HG02642 (cell line): ENCODE results near the gene AKAP6.

Source experiments
- ATAC-seq: cut with Tn5 transposase; IDR thresholded peaks from one replicate; pipeline ENCODE4 v1.9.1; 2021; ENCODE audit warnings: mild to moderate bottlenecking; ENCODE audit not compliant: unreplicated experiment, poor library complexity

AKAP6 gene

DNA sequence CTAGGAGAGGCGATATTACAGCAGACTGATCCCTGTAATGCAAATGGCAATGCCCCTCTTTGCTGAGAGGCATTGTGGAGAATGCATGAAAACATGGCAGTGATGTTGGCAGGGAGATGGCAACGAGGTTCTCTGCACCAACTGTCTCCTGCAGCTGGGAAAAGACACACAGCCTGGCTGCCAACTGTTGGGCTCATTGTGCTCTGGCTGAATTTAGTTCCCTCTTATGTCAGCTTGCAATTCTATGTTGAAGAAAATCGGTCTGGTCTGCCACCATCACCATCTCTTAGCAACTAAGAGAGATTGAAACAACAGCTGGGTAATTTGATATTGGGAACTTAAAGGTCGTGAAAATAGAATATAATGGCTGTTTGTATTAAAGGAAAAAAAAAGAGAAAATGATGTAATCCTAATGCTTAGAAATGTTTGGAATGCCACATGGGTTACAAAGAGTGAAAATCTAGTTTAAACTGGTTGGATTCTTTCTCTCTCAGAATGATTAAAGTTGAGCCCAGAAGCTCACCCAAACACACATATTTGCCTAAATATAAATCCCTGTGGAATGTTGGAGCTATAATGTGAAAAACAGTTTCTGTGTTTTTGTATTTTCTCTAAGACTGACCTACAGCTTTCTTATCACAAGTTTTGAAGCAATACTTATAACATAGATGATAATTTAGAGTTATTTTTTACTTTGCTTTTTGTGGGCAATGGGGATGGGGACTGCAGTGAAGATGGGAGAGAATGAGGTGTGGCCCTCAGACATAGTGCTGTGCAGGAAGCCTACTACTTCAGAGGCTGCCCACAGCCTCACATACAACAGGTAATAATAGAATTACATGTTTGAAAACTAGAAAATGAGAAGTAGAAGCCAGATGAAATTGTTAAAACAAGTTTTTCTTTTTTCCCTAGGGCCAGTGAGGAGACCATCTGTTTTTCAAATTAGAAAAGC, 143.7 kb downstream of the AKAP6 start:
- ATAC-seq = no peak

DNA sequence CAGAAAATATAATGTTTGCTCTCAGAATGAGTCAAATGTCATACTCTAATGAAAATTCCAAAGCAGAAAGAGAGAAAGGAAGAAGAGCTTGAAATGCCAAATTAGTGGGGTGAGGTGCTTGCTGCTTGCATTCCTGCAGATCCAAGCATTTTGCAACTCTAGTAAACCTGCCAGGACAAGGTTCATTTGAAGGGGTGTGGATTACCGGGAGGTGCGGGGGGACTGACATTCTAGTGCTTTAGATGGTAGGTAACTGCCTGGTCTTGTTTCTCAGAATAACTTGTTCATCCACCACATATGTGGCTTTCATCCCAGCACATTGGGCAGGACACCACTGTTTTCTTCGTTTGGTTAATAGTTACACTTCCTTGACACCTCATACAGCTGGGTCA, 144.4 kb downstream of the AKAP6 start:
- no peak for ATAC-seq

DNA sequence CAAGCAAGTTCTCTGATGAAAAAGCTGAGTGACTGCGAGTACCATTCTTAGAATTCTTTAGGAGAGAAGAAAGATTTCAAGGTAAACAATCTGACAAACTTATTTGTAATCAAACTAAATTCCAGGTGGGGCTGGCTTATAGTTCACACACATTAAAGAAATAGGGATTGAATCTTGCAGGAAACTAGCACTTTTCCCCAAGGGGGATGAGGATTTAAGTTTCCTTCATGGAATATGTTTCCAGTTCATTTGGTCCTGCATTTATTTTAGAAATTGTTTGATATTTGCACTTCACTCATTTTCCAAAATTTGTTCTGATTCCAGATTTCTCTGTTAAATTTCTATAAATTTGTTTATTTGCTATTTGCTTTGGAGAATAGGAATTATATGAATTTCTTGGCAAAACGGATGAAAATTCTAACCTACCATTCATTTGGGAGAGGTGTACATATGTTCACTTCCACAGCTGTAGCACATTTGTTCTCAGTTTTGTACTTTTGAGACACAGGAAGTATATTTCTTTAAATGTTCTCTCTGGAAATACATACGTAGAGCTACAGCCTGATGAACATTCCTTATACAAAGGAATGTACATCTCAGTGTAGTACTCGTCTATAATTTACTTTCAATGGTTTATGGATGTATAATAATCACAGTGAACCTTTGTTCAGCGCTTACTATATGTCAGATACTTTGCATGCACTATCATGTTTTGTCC, 145.5 kb downstream of the AKAP6 start:
- no peak for ATAC-seq

DNA sequence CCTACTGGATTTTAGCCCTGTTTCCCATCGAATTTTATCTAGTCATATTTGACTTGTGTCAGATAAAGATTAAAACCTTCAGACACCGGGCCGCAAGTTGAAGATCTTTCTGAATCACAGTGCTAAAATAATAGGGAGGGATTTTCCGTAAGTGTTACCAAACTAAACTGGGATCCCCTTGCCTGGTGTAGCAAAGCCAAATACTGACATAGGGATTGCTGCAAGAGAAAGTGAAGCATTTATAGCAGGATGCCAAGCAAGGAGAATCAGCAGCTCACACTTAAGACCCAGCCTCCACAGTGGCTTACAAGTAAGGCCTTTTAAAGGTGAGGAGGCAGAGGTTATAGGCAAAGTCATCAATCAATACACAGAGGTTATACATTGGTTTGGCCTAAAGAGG, 147.4 kb downstream of the AKAP6 start:
- ATAC-seq = no peak

DNA sequence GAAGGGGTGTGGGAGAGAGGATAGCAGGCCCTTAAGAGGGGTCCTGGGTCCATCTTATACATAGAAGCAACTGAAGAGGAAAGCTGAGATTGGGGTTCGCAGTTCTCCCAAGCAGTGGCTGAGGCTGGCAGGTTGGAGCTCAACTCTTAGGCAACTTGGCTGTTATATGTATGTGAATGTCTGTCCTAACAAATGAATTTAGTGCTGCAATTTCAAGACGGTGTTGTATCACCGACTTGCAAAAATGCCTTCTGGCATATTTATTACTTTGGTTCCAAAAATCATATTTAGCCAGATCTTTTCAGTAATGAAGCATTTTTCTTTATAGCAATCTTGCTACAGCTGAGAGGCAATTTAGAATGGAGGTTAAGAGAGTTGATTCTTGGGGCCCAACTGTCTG, 148.3 kb downstream of the AKAP6 start:
- ATAC-seq = no peak

DNA sequence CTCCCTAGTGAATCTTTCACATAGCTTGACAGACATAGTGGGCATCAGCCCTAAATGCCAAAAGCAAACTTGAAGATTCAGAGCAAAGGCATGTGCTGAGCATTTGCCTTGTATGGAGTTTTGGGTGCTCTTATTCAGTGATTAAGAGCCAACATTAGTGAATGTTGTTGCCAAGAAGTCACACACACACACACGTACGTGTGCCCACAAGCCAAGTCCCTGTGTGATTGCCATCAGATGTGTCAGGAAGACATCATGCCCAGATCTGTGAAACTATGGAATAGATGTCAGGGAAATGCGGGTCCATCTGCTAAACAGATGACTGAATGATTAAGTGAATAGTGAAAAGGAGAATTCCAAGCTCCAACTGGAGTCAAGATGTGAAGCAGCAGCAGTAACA, 149.0 kb downstream of the AKAP6 start:
- ATAC-seq = no peak

DNA sequence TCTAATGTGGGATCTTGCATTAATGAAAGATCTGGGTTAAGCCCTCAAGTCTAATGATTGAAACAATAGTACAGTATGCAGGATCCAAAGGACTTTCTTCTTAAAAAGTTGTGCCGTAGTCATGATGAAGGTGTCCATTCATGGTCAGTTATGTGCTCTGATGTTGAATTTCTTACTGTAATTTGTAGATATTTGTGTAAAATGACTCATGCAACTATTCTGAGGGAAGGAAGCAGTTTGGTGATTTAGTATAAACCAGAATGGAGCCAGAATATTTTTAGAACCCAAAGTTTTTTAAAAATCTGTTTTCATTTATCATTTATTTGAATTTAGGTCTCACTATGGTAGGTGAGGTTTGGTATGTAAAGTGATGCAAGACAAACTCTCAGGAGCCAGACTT, 151.2 kb downstream of the AKAP6 start:
- ATAC-seq = no peak

DNA sequence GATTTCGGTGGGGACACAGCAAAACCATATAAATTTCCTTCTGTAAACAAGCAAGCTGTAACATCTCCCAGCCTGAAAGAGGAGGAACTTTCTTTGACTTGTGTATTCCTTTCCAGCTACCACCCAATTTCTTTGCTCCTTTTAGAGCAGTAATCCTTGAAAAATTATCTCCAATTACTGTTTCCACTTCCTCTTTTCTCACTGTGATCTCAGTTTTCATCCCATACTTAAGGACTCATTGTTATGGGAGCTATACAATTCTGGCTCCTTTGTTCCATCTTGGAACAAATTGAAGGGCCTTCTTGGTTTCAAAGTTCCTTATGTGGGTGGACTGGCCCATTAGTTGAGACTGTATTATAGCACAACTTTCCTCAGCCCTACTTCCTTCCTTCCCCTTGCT, 152.6 kb downstream of the AKAP6 start:
- ATAC-seq = no peak

DNA sequence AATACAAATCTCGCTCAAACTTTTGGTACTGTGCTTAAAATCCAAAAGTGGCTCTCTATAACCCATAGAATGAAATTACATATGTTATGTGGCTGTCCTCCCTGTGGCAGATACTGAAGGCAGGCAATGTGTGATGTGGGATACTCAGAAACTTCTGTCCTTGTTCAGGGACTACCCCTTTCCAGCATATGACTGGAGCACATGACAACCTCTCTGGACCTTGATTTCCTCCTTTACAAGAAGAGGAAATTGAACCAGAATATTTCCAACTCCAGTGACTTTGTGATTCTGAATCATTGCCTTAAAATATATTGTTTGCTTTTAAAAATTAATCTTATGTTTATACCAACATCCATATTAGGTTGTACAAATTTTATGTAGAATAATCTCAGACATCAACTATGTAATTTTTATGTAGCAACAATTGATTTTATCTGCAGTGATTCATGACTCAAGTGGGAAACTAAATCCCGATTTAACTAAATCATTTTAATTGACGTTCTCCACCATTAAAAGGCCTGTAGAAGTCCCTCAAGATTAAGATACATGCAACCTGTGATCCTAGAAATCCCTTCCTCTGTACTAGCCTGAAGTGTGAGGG, 162.4 kb downstream of the AKAP6 start:
- ATAC-seq = no peak

DNA sequence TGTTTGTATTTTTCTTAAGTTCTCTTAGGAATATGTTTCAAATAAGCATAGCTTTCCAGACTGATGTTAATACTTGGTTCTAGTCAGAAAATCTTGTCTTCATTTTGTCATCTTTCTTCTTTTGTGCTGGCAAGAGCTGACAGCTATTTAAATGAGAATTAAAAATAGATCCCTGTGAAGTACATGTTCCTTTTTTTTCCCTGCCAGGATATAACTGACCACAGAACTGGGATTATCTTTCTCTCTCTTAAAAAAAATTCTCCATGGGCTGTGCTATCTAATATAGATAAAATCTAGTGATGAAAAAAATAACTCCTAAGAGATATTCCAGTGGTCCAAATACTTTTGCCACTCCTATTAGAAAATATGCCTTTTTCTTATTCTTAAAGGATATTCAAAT, 163.4 kb downstream of the AKAP6 start:
- ATAC-seq = no peak

DNA sequence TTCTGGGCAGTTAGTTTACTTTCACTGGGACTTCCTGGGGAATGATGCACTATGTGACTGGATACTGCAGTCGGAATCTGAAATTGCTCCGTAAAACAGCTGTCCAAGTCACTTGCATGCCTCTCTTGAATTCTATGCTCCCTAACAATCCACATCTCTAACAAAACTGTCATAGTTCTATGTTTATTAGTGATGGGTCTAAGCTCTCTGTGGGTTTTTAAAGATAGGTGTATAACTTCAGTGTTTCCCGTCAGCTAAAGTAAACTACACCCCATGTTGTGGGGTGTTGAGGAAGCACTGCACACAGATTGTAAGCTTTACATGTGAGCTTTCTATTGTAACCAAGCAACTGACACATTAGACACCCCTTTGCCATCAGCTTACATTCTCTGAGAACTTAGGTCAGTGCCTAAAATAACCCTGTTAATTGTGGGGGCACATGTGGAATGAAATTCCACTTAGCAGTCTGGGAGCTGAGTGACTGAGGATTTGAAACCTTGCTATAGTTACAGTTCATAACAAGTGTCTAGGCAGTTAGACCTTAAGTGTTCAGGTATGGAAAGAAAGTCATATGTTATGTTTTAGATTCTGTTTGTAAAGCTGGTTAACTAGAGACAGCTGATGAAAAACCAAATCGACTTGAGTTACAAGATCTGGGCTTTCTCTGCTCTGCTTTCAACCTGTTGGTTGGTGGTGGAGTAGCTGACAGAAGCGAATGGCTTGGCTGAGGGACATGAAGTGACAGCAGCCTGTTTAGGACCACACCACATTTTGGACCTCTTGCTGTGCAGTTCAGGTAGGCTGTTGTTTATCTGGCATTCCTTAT, 165.7 kb downstream of the AKAP6 start:
- no peak for ATAC-seq

DNA sequence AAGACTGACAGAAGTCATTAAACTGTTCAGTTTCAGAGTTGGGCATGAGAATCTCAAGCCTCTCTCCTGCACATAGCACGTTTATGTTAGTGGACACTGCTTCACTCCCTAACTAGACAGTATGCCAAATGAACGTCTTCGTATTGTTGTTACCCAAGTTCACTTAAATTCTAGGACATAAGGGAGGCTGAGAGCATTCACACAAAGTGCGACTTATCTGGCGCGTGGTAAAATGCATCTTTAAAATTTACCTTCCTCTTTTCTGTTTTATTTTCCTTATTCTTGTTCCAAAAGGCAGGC, 166.3 kb downstream of the AKAP6 start:
- ATAC-seq = no peak

DNA sequence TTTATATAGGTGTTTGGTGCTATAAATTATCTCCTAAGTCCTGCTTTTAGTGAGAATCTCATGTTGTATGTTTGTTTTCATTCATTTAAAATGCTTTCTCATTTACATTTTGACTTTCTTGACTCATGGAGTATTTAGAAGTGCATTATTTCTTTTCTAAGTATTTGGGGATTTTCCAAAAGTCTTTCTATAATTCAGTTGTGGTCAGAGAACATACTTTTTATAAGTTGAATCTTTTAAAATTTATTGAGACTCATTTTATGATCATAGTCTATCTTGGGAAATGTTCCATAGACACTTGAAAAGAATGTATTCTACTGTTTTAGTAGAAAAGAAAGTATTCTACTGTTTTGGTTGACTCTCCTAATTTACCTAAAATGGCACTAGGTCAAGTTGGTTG, 168.2 kb downstream of the AKAP6 start:
- no peak for ATAC-seq

DNA sequence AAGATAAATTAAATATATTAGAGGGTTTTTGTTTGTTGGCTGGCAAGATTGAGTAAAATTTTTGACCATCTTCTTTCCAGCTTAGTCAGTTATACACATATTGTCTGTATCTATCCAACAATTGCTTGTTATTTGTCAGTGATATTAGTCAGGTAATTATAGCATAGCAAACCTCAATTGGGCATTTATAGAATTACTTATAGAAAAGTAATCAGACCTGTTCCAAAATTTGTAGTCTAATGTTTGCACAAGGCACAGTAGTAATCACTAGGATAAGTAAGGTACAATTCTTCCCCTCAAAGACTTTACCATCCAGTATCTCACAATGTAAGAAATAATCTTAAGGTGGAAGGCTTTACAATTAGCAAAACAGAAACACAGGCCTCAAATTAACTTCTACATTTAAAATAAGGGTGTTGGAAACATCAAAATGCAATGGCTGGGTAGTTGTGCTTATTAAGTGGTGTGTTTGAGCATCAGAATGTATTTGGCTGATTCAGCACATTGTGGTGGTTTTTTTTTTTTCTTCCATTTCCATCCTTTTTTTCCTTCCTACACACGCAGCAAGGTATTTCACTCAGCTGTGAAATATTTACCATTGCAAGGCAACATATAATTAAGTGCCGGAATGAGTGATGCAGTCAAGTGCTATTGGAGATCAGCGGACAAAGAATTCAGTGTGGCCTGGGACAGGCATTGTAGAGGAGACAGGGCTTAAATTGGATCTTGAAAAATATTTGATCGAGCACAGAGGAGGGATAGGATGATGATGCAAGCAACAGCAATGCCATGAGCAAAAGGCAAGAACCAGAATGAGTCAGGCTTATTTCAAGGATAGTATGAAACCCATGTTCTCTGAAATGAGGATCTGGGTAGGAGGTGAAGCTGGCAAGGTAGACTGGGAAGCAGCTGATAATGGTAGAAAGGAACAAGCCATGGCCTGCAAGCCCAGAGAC, 178.2 kb downstream of the AKAP6 start:
- ATAC-seq = no peak

DNA sequence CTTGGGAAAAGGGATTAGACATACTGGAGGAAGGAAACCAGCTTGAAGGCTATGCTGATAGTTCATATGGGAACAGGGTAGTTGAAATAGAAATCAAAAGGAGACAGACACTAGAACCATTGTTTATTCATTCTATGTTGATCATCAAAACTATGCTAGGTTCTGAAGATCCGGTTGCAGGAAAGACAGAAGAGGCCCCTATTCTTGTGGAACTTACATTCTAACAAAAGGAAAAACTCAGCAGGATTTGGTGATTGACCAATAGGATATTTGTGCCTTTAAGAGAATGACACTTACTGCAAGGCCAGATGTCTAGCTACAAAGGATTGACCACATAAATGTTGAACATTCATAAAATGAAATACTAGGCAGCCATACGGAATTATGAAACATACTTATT, 179.2 kb downstream of the AKAP6 start:
- no peak for ATAC-seq

DNA sequence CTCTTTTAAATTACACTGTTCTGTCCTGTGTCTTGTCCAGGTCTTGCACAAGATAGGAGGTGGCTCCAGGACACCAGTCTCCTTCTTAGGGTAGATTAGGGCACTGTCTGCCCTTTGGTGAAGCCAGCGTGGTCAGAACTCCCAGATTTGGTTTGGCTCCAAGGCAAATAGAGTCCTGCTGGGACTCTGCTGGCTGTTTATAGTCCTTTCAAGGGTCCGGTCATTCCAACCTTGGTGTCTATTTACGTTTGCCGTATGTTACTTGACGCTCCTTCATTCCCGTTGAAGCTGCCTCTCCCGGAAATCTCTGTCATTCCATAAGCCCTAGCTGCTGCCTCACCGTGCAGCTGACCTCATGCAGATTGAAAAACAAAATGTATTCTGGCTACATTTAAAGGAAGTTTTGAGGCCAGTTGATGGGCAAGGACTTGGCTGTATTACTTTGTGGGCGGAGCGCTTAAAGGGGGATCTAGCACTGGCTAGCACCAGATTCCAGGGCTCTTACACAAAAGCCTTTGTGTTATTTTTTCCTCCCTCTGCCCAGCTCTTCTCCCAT, 180.6 kb downstream of the AKAP6 start:
- no peak for ATAC-seq

DNA sequence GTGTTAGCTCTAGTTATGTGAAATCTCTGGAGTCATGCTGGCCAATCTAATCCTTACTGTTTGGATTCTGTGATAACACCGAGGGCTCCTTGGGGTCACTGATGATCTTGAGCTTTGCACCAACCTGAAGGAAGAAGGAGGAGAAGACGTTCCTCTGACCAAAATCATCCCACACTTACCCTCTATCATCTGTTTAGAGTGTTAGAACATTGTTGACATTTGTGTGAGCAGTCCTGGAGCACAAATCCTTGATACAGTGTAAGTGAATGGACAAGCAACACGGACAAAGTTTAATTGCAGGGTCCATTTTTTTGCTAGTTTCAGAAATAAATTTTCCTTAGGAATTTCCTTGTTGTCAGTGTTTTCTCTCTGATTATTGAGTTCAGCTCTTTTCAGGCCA, 181.7 kb downstream of the AKAP6 start:
- no peak for ATAC-seq

DNA sequence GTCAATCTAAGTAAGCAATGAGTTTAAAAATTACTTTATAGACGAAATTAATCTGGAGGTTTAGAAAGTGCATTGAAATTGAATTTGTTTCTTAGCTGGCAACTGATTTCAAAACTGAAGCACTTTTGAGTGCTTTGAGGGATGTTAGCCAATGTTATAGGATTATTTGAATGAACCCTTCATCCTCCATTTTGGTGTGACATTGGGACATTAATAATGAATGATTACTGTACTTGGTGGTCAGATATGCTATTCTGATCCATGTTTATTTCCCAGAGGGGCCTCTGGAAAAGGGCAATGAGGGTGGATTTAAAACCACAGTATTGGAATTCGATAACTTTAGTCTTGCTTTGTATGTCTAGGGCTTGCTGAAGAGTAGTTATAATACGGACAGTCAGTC, 183.2 kb downstream of the AKAP6 start:
- no peak for ATAC-seq

DNA sequence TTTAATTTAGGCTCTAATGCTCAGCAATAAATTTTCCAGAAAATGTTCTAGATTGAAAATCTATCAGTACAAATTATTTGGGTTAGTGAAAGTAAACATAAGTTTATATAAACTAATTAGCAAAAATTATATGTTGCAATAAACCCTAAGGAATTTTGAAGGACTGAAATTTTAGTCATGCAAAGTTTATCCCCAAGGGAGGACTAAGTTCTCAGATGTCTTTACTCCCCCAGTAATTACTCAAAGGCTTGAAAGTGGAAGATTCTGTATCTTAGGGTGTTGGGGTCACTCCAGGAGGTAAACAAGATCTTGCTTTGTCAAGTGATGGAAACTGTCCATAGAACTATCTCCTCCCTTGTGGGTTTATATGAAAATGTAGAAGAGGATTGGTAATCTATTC, 183.7 kb downstream of the AKAP6 start:
- ATAC-seq = no peak
